ENCODE data around the gene ESR1.

ESR1 gene

DNA sequence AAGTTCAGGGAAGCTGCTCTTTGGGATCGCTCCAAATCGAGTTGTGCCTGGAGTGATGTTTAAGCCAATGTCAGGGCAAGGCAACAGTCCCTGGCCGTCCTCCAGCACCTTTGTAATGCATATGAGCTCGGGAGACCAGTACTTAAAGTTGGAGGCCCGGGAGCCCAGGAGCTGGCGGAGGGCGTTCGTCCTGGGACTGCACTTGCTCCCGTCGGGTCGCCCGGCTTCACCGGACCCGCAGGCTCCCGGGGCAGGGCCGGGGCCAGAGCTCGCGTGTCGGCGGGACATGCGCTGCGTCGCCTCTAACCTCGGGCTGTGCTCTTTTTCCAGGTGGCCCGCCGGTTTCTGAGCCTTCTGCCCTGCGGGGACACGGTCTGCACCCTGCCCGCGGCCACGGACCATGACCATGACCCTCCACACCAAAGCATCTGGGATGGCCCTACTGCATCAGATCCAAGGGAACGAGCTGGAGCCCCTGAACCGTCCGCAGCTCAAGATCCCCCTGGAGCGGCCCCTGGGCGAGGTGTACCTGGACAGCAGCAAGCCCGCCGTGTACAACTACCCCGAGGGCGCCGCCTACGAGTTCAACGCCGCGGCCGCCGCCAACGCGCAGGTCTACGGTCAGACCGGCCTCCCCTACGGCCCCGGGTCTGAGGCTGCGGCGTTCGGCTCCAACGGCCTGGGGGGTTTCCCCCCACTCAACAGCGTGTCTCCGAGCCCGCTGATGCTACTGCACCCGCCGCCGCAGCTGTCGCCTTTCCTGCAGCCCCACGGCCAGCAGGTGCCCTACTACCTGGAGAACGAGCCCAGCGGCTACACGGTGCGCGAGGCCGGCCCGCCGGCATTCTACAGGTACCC, at the start of gene ESR1:
Gene ESR1, plus strand, starts transcription at position 170 of the 858 bp plus-strand sequence. Its CDS starts 231 bp downstream, at position 401.
- FAIRE-seq = no peak

DNA sequence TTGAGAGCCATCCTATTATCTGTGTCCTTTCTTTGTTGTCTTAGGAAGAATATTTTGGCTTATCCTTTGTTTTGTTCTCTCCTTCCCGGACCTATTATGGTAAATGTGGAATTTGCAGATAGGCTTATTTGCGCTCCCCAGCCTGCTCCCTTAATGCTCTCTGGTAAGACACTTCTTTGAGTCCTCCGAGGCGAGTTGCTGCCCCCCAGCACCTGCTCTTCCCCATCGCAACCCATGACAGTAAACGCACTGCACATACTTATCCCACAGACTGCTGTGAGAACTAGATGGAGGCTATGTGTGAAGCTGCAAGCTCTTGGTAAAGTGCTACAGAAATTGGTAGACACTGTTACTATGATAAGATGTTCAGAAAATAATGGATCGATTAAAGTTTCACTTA, 47.0 kb upstream of the ESR1 start:
- FAIRE-seq = no peak

DNA sequence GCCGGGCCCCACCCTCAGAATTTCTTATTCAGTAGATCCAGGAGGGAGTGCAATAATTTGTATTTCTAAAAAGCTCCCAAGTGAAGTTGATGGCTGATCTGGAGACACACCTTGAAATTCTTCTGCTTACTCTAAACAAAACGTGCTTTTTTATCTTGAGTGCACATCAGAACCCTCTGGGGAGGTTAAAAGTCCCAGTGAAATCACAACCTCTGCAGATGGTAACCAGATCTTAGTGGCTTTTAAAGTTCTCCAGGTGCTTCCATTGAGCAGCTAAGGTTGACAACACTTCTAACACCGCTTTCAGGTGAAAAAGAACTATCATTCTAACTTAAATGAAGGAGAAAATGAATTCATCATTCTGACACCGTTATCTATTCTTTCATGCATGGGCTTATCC, 45.6 kb upstream of the ESR1 start:
- no peak for FAIRE-seq

- FAIRE-seq = peak; percentile 87
Observed at GRCh38 chr6:151762817-151763216, 44.7 kb upstream of the ESR1 start.

GRCh38 chr6:151763303-151763702, 44.2 kb upstream of the ESR1 start:
- no peak for FAIRE-seq

- peak; percentile 61 for FAIRE-seq
Observed at GRCh38 chr6:151763938-151764680, 43.4 kb upstream of the ESR1 start.

DNA sequence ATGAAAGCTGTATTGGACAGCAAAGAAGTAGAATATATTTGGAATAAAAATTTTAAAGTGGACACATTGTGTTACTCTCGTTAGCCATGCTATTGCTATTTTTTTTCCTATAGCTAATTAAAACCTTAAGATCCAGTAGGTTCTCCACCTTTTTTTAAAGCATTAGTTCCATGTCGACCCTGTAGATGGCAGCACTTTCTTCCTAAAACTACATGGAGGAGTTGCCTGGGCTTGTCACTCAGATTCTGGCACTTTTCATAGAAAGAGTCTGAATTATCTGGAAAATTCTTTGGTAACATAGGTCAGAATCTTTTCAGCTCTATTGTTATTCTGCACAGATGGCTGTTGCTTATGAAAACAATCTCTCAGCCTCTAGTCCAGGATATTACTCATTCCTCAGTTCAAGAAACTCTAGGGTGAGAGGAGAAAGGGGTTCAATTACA, 42.0 kb upstream of the ESR1 start:
- peak; percentile 99 for FAIRE-seq

DNA sequence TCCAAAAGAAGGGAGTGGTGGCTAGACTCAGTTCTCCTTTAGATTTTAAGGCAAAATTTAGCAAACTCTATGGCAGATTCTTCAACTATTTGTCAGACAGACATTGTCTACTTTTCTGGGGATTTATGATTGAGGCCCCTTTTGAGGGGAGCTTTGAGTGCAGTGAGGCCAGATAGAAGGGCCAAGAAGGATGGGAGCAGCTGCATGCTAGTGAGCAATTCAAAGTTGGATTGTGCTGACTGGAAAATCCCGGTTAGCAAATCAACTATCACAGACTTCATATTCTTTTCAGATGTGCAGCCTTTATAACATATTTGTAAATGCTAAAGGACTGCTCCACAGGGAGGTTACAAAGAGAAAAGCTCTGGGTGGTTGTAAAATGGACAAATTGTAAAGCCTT, 35.0 kb upstream of the ESR1 start:
- no peak for FAIRE-seq

DNA sequence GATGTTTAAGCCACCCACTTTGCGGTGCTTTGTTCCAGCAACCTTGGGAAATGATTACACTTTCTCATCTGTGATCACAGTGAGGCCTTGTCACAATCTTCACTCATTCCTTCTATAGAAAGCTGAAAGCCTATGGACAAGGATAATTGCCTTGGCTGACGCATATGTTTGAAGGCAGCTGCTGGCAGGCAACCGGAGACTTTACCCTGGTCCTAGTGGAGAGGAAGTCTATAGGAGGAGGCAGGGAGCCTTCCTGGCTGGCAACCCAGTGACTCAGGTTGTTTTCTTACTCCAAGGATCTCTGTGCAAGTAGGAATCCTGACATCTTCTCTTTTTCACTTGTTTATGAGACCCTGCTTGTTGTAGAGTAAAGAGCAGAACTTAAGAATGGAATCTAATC, 34.1 kb upstream of the ESR1 start:
- FAIRE-seq = no peak

DNA sequence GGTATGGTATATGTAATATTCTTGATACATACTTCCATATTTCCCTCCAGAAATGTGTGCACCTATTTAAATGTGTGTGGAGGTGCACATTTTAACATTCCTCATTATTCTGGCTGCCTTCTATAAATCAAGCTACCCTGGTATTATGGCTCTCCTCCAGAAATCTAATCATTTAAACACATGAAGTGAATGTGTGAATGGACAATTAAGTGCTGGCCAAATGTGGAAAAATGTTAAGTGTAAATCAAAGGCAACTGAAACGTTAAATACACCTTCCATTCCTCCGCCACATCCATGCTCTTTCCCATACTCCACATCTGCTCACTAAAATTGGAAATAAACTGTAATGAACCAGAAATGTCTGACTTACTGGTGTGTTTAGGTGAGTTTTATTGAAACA, 24.9 kb upstream of the ESR1 start:
- FAIRE-seq = no peak

- FAIRE-seq = no peak
Observed at GRCh38 chr6:151783692-151784091, 23.8 kb upstream of the ESR1 start.

DNA sequence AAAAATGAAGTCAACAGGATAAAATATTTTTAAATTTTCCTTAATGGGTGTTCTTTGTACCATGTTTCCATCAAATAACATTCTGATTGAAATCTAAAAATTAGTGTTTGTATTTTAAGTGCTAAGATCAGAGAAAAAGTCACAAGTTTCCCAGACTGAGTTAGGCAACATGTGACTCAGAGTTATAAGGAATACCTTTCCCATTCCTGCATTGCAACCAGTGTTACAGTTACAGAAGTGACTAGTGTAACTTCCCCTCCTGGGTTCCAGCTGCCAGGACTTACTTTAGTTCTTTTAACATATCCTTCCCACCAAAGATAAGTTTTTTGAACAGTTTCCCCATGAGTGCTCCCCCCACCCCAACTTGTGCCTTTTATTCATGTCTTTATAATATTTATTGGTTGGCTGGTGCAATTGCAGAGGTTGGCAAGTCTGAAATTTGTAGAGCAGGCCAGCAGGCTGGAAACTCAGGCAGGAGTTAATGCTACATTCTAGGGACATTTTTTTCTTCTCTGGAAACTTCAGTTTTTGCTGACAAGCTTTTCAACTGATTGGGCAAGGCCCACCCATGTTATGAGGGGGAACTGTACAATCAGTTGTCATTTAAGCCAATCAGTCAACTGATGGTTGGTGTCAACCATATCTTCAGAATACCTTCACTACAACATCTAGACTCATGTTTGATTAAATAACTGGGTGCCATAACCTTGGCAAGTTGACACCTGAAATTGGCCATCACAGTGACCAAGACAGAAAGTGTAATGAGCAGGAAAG, 22.9 kb upstream of the ESR1 start:
- FAIRE-seq = no peak

GRCh38 chr6:151796842-151797530, 10.5 kb upstream of the ESR1 start:
- FAIRE-seq = no peak

DNA sequence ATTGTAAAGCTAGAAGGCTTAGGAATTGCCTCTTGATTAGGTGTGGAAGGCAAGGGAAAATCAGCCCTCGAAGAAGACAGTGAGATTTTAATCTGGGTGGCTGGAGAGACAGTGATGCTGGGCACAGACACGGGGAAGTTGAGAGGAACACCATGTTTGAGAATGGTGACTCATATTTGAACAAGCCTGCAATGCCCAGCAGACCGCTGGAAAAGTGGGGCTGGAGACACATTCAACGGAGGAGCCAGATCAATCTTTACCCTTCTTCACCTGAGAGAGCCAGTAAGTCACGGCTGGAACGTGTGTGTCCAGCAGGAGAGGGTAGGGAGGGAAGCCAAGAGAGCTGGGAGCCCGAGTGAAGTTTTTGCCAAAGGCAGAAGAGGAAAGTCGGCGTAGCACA, 3.7 kb upstream of the ESR1 start:
- FAIRE-seq = no peak

GRCh38 chr6:151804585-151805285, 2.7 kb upstream of the ESR1 start:
- no peak for FAIRE-seq

GRCh38 chr6:151805286-151805840, 2.1 kb upstream of the ESR1 start:
- no peak for FAIRE-seq

- peak; percentile 86 for FAIRE-seq
Observed at GRCh38 chr6:151806757-151807512, 547 bp upstream of the ESR1 start.

DNA sequence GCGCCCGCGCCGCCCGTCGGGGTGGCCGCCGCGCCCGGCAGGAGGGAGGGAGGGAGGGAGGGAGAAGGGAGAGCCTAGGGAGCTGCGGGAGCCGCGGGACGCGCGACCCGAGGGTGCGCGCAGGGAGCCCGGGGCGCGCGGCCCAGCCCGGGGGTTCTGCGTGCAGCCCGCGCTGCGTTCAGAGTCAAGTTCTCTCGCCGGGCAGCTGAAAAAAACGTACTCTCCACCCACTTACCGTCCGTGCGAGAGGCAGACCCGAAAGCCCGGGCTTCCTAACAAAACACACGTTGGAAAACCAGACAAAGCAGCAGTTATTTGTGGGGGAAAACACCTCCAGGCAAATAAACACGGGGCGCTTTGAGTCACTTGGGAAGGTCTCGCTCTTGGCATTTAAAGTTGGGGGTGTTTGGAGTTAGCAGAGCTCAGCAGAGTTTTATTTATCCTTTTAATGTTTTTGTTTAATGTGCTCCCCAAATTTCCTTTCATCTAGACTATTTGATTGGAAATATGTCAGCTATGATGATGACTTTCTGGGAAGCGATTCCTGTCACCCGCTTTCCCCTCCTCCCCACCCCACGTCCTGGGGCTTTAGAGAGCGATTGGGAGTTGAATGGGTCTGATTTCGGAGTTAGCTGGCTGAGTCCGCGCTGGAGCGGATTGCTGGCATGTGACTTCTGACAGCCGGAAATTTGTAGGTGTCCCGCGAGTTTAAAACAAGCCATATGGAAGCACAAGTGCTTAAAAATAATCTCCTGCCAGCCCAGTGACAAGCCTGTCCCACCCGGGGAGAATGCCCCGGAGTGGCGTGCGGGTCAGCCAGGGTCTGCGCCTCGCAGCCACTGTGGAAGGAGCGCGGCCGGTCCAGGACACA, 1.1 kb downstream of the ESR1 start:
- FAIRE-seq = no peak

DNA sequence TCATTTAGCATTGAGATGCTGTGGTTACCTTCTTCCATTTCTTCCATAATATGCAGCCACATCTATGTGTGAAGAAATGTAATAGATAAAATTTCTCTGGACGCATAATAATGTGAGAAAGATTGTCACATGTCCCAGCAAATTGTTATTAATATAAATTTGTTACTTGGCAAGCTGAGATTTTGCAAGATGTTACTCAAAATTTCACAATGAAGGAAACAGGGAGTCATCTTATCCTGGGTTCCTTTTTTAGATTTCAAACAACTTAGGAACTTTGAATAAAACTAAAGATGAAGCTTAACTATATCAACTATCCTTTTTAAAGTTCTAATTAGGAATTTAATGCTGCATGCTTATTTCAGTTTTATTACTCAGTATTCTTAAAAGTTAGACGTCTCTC, 3.6 kb downstream of the ESR1 start:
- FAIRE-seq = no peak

DNA sequence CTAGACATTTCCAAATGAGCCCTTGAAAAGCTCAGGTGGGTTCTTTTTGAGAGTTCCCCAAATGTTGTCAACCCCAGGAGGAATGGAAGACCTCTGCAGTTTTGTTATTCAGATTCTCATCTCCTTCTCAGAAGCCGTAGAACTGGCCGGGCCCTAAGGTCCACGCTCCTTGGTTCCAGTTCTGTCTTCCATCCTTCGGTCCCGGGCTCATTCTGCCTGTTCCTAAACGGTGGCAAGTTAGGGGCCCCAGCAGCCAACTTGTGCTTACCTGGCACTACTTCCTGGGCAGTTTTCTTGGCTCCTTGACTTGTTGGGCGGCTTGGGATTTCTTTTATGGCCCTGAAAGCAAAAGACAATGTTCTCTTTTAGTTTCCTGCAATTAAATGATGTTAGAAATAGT, 6.4 kb downstream of the ESR1 start:
- FAIRE-seq = no peak
